Upper lobe of right lung (tissue), 1 donor: Measurements from ENCODE around the gene HLF. TPM values are rescaled to one million over a fixed set of nuclear protein-coding genes. Genes with fewer than 3 reads are reported as not detected.

Experiments used
- ATAC-seq: fragments of 200-7000 bp; cut with Tn5 transposase; one replicate; pipeline ENCODE4 v1.9.1; 2020; ENCODE audit warnings: mild to moderate bottlenecking, moderate library complexity
- DNase-seq: peaks from one replicate; pipeline ENCODE4 v3.0.0-alpha.2; 2020
- H3K27ac ChIP-seq: fragments of 200-600 bp; one replicate; pipeline ENCODE4 v1.8.0; 2022
- H3K27me3 ChIP-seq: fragments of 200-600 bp; one replicate; pipeline ENCODE4 v1.8.0; 2022; ENCODE audit warnings: mild to moderate bottlenecking
- H3K36me3 ChIP-seq: fragments of 200-600 bp; one replicate; pipeline ENCODE4 v1.8.0; 2022
- H3K4me1 ChIP-seq: fragments of 200-600 bp; one replicate; pipeline ENCODE4 v1.8.0; 2022
- H3K4me3 ChIP-seq: fragments of 200-600 bp; one replicate; pipeline ENCODE4 v1.8.0; 2022; ENCODE audit warnings: mild to moderate bottlenecking
- H3K9me3 ChIP-seq: fragments of 200-600 bp; one replicate; pipeline ENCODE4 v1.8.0; 2022
- CTCF ChIP-seq: fragments of 200-600 bp; IDR thresholded peaks from one replicate; pipeline ENCODE4 v1.8.0; 2022; ENCODE audit warnings: antibody characterized with exemption
- intact Hi-C: fragments of 100-400 bp; cut with DNase I; formaldehyde crosslinking; loops from one replicate; pipeline ENCODE4 v1.11.0; 2022
- total RNA-seq: library from RNA; stranded (reverse); fragmentation: NEBNext Ultra II Directional; extraction: Animal tissue kit (Norgen Biotek cat#: 25700); gene quantifications from one replicate; pipeline ENCODE4 v1.2.1, GENCODE V29; 2021
- donor health status: DM: no; HTN: yes; CAD: no; lungs with severe emphysema.

The HLF gene
- total RNA-seq, 1 donor from 2014 or later, result 31.8 TPM

GRCh38 chr17:55223524-55223923 is 41.2 kb upstream of the HLF start:
- intact Hi-C loops, result no loop called here
- no peak for TF ChIP-seq CTCF
- H3K27me3 ChIP-seq, result no peaks in the 10 kb centered on the region
- no peak overlapping the region for H3K27ac ChIP-seq
- H3K9me3 ChIP-seq, result no peaks in the 10 kb centered on the region
- no peaks in the 10 kb centered on the region for H3K36me3 ChIP-seq
- ATAC-seq (no peak), DNase-seq (no peak)
- H3K4me3 ChIP-seq, result no peak overlapping the region
- no peaks in the 10 kb centered on the region for H3K4me1 ChIP-seq

DNA sequence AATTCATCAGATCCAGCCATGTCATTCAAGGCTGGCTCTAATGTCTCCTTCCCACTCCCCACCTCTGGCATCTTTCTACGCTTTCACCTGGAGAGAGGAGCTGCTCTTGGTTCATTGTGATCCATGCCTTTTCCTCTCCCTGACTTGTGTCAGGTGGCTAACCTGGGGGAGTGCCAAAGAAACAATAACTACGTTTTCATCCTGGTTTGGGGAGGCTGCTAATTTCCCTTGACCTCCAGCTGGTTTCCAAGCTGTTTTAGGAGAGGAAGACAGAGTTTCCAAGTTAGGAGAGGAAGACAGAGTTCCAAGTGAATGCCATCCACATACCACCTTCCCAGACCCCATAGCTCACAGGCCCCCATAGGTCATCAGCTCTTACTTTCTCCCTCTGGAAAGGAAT is 40.0 kb upstream of the HLF start:
- intact Hi-C loops, result no loop called here
- ATAC-seq, result no peak
- Histone ChIP-seq H3K27me3 (no peaks in the 10 kb centered on the region), H3K36me3 (no peaks in the 10 kb centered on the region), H3K9me3 (no peaks in the 10 kb centered on the region), H3K27ac (no peak overlapping the region), H3K4me3 (no peak overlapping the region), H3K4me1 (no peaks in the 10 kb centered on the region)
- DNase-seq, result no peak
- no peak for TF ChIP-seq CTCF

- no peaks in the 10 kb centered on the region for H3K36me3 ChIP-seq
- H3K4me1 ChIP-seq, result no peaks in the 10 kb centered on the region
- no peak overlapping the region for H3K4me3 ChIP-seq
- ATAC-seq (no peak), DNase-seq (no peak)
- intact Hi-C loops, result no loop called here
- no peak overlapping the region for H3K27ac ChIP-seq
- no peak for TF ChIP-seq CTCF
- H3K27me3 ChIP-seq, result no peaks in the 10 kb centered on the region
- no peaks in the 10 kb centered on the region for H3K9me3 ChIP-seq
Measured at GRCh38 chr17:55225237-55225636, 39.5 kb upstream of the HLF start.

DNA sequence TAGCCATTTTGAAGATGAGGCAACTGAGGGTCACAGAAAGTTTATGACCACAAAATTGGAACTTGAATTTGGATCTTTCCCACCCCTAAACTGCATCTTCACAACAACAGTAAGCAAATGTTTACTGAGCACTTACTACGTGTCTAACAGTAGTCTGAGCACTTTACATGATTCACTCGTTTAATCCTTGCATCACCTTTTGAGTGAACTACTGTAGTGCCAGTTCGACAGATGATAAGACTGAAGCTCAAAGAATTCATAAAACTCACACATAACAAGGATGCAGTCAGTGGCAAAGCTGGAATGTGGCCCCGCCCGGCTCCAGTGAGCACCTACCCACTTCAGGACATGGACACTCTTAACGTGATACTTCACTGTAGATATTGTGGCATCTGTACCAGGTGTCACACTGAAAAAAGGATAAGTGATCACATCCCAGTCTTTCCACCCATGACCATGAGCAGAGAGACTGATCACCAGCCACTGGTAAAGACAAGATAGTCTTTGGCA is 36.0 kb upstream of the HLF start:
- DNase-seq (no peak), ATAC-seq (peak; percentile 53)
- no peaks in the 10 kb centered on the region for H3K27me3 ChIP-seq
- H3K4me1 ChIP-seq, result no peaks in the 10 kb centered on the region
- H3K4me3 ChIP-seq, result no peak overlapping the region
- no peaks in the 10 kb centered on the region for H3K9me3 ChIP-seq
- intact Hi-C loops, result no loop called here
- no peak overlapping the region for H3K27ac ChIP-seq
- H3K36me3 ChIP-seq, result no peaks in the 10 kb centered on the region
- no peak for TF ChIP-seq CTCF

DNA sequence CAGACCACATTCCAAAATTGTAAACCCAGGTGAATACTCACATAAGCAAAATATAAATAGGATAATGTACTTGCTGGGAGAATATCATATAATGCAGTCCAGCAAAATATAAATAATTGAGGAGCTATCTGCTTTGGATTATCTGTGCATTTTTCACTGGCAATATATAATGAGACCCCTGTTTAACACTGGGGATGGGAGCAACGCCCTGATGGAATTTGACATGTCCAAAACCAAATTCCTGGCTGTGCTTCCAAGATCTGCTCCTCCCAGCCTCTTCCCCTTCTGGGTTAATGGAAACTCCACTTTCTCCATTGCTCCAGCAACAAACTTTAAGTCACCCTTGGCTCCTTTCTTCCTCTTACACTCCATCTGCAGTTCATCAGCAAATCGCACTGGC is 35.5 kb upstream of the HLF start:
- Histone ChIP-seq H3K27me3 (no peaks in the 10 kb centered on the region), H3K4me3 (no peak overlapping the region), H3K9me3 (no peaks in the 10 kb centered on the region), H3K27ac (no peak overlapping the region), H3K36me3 (no peaks in the 10 kb centered on the region), H3K4me1 (no peaks in the 10 kb centered on the region)
- intact Hi-C loops, result no loop called here
- no peak for TF ChIP-seq CTCF
- DNase-seq, result no peak
- no peak for ATAC-seq

DNA sequence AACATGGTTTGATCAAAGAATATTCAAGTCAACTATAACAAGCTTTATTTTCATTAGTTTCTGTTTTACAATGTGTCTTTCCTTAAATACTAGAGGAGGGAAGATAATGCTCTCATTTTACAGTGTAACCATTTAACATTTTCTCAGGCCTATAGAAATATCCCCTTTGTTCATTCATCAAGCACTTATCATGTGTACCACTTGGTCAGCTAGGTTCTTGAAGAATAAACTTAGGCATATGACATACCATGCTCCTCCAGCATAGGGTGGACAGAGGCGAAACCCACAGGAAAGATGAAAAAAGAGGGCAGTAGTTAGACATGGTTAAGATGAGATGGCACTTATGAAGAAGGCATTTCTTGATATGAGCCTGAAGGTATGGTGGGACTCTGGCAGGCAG is 34.0 kb upstream of the HLF start:
- no peak overlapping the region for H3K4me3 ChIP-seq
- no peak overlapping the region for H3K27ac ChIP-seq
- intact Hi-C loops, result no loop called here
- TF ChIP-seq CTCF, result no peak
- no peaks in the 10 kb centered on the region for H3K36me3 ChIP-seq
- DNase-seq (no peak), ATAC-seq (no peak)
- no peaks in the 10 kb centered on the region for H3K27me3 ChIP-seq
- no peaks in the 10 kb centered on the region for H3K9me3 ChIP-seq
- no peaks in the 10 kb centered on the region for H3K4me1 ChIP-seq
